HEK293 (cell line): ENCODE results near the gene SMPDL3A.
"Not testable (repeated sequence)": the region's sequence is repeated elsewhere in the genome, so short reads cannot be mapped to it uniquely, and the experiment has no call there.

Experiments
- CTCF ChIA-PET: fragments of 350-600 bp; formaldehyde crosslinking; extraction: SDS; loops from one replicate; lab custom pipeline; 2021; ENCODE audit warnings: antibody characterized with exemption; lab: Yijun Ruan, JAX
- POLR2A ChIA-PET: fragments of 300-600 bp; formaldehyde crosslinking; extraction: SDS; loops from one replicate; lab custom pipeline; 2020; ENCODE audit warnings: antibody characterized with exemption, inconsistent platforms; lab: Yijun Ruan, JAX
- H3K27ac ChIP-seq: fragments of 200-500 bp; sonication (Bioruptor generic); 2 replicates; pipeline ENCODE4 v1.5.1; 2014; ENCODE audit warnings: low read depth, low read length, control low read depth, inconsistent platforms; ENCODE audit errors: extremely low read depth
- H3K36me3 ChIP-seq, 2 experiments: fragments of 200-500 bp in 1 of 2; sonication (Bioruptor generic) in 1 of 2; 1 replicate in 1 of 2; 2 replicates in 1 of 2; pipeline ENCODE4 v1.5.1; 2014 to 2017; ENCODE audit warnings: inconsistent platforms in 2 of 2, low read length in 2 of 2; ENCODE audit not compliant: control insufficient read depth in 2 of 2, insufficient read depth in 1 of 2
- H3K4me1 ChIP-seq: fragments of 200-500 bp; sonication (Bioruptor generic); 2 replicates; pipeline ENCODE4 v1.5.1; 2014; ENCODE audit warnings: mild to moderate bottlenecking, low read length, inconsistent platforms; ENCODE audit not compliant: control insufficient read depth, insufficient read depth
- H3K4me3 ChIP-seq: 2 replicates; pipeline ENCODE4 v1.5.1; 2011; ENCODE audit warnings: low read depth, mild to moderate bottlenecking, control low read depth, low read length, moderate library complexity
- H3K9me3 ChIP-seq: fragments of 200-500 bp; sonication (Bioruptor generic); 2 replicates; pipeline ENCODE4 v1.5.1; 2014; ENCODE audit warnings: low read depth, low read length, inconsistent platforms; ENCODE audit not compliant: control insufficient read depth, insufficient read depth
- BCL11A ChIP-seq: fragments of 450-650 bp; formaldehyde crosslinking; IDR thresholded peaks from 2 replicates; pipeline ENCODE4 v1.5.1; 2016; ENCODE audit warnings: low read depth, missing biosample characterization, missing genetic modification characterization
- BCL11B ChIP-seq: fragments of 450-650 bp; formaldehyde crosslinking; IDR thresholded peaks from 2 replicates; pipeline ENCODE4 v1.5.1; 2016; ENCODE audit warnings: low read depth, missing biosample characterization, missing genetic modification characterization
- SCRT2 ChIP-seq: fragments of 450-650 bp; formaldehyde crosslinking; IDR thresholded peaks from 2 replicates; pipeline ENCODE4 v1.5.1; 2016; ENCODE audit warnings: missing biosample characterization, missing genetic modification characterization
- ZBTB1 ChIP-seq: fragments of 450-650 bp; formaldehyde crosslinking; IDR thresholded peaks from 2 replicates; pipeline ENCODE4 v1.5.1; 2016; ENCODE audit warnings: missing biosample characterization, missing genetic modification characterization
- ZBTB49 ChIP-seq: fragments of 450-650 bp; formaldehyde crosslinking; IDR thresholded peaks from 2 replicates; pipeline ENCODE4 v1.5.1; 2016; ENCODE audit warnings: missing biosample characterization, missing genetic modification characterization, low read depth
- ZNF157 ChIP-seq: fragments of 450-650 bp; formaldehyde crosslinking; IDR thresholded peaks from 2 replicates; pipeline ENCODE4 v1.5.1; 2016; ENCODE audit warnings: missing biosample characterization, missing genetic modification characterization
- ZNF16 ChIP-seq: fragments of 450-650 bp; formaldehyde crosslinking; IDR thresholded peaks from 2 replicates; pipeline ENCODE4 v1.5.1; 2016; ENCODE audit warnings: low read depth, missing biosample characterization, missing genetic modification characterization
- ZNF175 ChIP-seq: fragments of 450-650 bp; formaldehyde crosslinking; IDR thresholded peaks from 2 replicates; pipeline ENCODE4 v1.5.1; 2016; ENCODE audit warnings: missing biosample characterization, missing genetic modification characterization
- ZNF19 ChIP-seq: fragments of 450-650 bp; formaldehyde crosslinking; IDR thresholded peaks from 2 replicates; pipeline ENCODE4; 2016; ENCODE audit warnings: missing biosample characterization, missing genetic modification characterization, low read depth
- ZNF335 ChIP-seq: fragments of 450-650 bp; formaldehyde crosslinking; conservative IDR thresholded peaks from 2 replicates; pipeline ENCODE4 v1.5.1; 2016; ENCODE audit warnings: missing biosample characterization, missing genetic modification characterization
- ZNF37A ChIP-seq: fragments of 450-650 bp; IDR thresholded peaks from 2 replicates; pipeline ENCODE4 v1.5.1; 2018; ENCODE audit warnings: missing biosample characterization, missing genetic modification characterization
- ZNF416 ChIP-seq: fragments of 450-650 bp; formaldehyde crosslinking; IDR thresholded peaks from 2 replicates; pipeline ENCODE4 v1.5.1; 2016; ENCODE audit warnings: missing biosample characterization, missing genetic modification characterization
- ZNF433 ChIP-seq: fragments of 450-650 bp; formaldehyde crosslinking; IDR thresholded peaks from 2 replicates; pipeline ENCODE4 v1.5.1; 2016; ENCODE audit warnings: missing biosample characterization, missing genetic modification characterization, low read depth
- ZNF529 ChIP-seq: fragments of 450-650 bp; formaldehyde crosslinking; IDR thresholded peaks from 2 replicates; pipeline ENCODE4 v1.5.1; 2017; ENCODE audit warnings: missing genetic modification characterization, missing biosample characterization; ENCODE audit not compliant: insufficient replicate concordance
- ZNF660 ChIP-seq: fragments of 450-650 bp; IDR thresholded peaks from 2 replicates; pipeline ENCODE4 v1.5.1; 2018; ENCODE audit warnings: missing biosample characterization, mild to moderate bottlenecking, missing genetic modification characterization
- ZNF701 ChIP-seq: fragments of 450-650 bp; formaldehyde crosslinking; IDR thresholded peaks from 2 replicates; pipeline ENCODE4 v1.5.1; 2016; ENCODE audit warnings: missing biosample characterization, missing genetic modification characterization
- ZXDB ChIP-seq: fragments of 450-650 bp; formaldehyde crosslinking; IDR thresholded peaks from 2 replicates; pipeline ENCODE4 v1.5.1; 2016; ENCODE audit warnings: missing biosample characterization, missing genetic modification characterization
- TF ChIP-seq, protein P1 (sequence below): fragments of 450-650 bp; formaldehyde crosslinking; optimal IDR thresholded peaks from 2 replicates; pipeline ENCODE3; 2016; ENCODE audit warnings: missing biosample characterization, mild to moderate bottlenecking, missing genetic modification characterization
- TF ChIP-seq, protein P2 (sequence below): fragments of 450-650 bp; formaldehyde crosslinking; IDR thresholded peaks from 2 replicates; pipeline ENCODE4 v1.5.1; 2016; ENCODE audit warnings: missing biosample characterization, missing genetic modification characterization

SMPDL3A gene

DNA sequence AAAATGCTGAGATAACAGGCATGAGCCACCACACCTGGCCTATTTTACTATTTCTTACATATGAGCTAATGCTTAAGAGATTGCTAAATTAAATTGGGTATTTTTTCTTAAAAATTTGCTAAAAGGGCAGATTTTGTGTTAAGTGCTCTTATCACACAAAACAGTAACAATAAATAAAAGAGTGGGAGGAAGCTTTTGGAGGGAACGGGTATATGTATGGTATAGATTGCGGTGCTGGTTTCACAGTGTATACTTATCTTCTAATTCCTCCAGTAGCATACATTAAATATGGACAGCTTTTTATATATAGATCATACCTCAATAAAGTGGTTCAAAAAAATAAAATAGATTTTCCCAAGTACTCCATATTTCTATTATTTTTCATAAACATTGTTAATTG is 49.0 kb upstream of the SMPDL3A start:
- Histone ChIP-seq H3K4me1 (no peaks in the 10 kb centered on the region), H3K36me3 (no peaks in the 10 kb centered on the region), H3K9me3 (no peaks in the 10 kb centered on the region), H3K4me3 (no peak overlapping the region), H3K27ac (no peak overlapping the region)
- ChIA-PET POLR2A (no interaction called here), CTCF (interaction anchor here (0.6 to 6.4 kb wide), 4 partner anchors 9 to 640 kb away, joined by 3 to 44 read pairs (median 12); no protein-coding TSS in a partner anchor)
- TF ChIP-seq ZNF701 (tag by site-specific recombination) (no peak), ZBTB1 (tag by site-specific recombination) (no peak), ZNF175 (no peak), ZNF433 (tag by site-specific recombination) (no peak), ZNF335 (tag by site-specific recombination) (no peak), ZBTB49 (tag by site-specific recombination) (no peak), SCRT2 (no peak), BCL11B (tag by site-specific recombination) (no peak), ZNF19 (tag by site-specific recombination) (no peak), ZNF16 (tag by site-specific recombination) (no peak), ZNF416 (tag by site-specific recombination) (no peak)
- TF ChIP-seq, protein P1, sequence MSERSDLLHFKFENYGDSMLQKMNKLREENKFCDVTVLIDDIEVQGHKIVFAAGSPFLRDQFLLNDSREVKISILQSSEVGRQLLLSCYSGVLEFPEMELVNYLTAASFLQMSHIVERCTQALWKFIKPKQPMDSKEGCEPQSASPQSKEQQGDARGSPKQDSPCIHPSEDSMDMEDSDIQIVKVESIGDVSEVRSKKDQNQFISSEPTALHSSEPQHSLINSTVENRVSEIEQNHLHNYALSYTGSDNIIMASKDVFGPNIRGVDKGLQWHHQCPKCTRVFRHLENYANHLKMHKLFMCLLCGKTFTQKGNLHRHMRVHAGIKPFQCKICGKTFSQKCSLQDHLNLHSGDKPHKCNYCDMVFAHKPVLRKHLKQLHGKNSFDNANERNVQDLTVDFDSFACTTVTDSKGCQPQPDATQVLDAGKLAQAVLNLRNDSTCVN (tag by site-specific recombination): no peak
- TF ChIP-seq, protein P2, sequence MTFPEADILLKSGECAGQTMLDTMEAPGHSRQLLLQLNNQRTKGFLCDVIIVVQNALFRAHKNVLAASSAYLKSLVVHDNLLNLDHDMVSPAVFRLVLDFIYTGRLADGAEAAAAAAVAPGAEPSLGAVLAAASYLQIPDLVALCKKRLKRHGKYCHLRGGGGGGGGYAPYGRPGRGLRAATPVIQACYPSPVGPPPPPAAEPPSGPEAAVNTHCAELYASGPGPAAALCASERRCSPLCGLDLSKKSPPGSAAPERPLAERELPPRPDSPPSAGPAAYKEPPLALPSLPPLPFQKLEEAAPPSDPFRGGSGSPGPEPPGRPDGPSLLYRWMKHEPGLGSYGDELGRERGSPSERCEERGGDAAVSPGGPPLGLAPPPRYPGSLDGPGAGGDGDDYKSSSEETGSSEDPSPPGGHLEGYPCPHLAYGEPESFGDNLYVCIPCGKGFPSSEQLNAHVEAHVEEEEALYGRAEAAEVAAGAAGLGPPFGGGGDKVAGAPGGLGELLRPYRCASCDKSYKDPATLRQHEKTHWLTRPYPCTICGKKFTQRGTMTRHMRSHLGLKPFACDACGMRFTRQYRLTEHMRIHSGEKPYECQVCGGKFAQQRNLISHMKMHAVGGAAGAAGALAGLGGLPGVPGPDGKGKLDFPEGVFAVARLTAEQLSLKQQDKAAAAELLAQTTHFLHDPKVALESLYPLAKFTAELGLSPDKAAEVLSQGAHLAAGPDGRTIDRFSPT: no peak

- no peak overlapping the region for H3K27ac ChIP-seq
- ChIA-PET POLR2A (no interaction called here), CTCF (interaction anchor here (0.6 to 6.4 kb wide), 3 partner anchors 10 to 1208 kb away, joined by 3 to 44 read pairs (median 21); no protein-coding TSS in a partner anchor)
- H3K9me3 ChIP-seq: no peaks in the 10 kb centered on the region
- H3K36me3 ChIP-seq: no peaks in the 10 kb centered on the region
- H3K4me1 ChIP-seq: no peaks in the 10 kb centered on the region
- H3K4me3 ChIP-seq: no peak overlapping the region
- TF ChIP-seq ZNF157 (tag by site-specific recombination) (no peak), ZNF660 (no peak), ZXDB (tag by site-specific recombination) (no peak), BCL11B (tag by site-specific recombination) (no peak), ZNF529 (tag by site-specific recombination) (no peak), ZNF37A (tag by site-specific recombination) (no peak), BCL11A (tag by site-specific recombination) (no peak)
These were observed 48.1 kb upstream of the SMPDL3A start for GRCh38 chr6:122740936-122741335.

GRCh38 chr6:122744247-122744646 is 44.8 kb upstream of the SMPDL3A start:
- H3K36me3 ChIP-seq, H3K9me3 ChIP-seq, H3K27ac ChIP-seq, H3K4me1 ChIP-seq, POLR2A ChIA-PET, H3K4me3 ChIP-seq: not testable (repeated sequence)
- CTCF ChIA-PET: interaction anchor here (0.6 to 3.3 kb wide), 8 partner anchors 13 to 459 kb away, joined by 3 to 31 read pairs (median 4); no protein-coding TSS in a partner anchor

- H3K9me3 ChIP-seq, H3K4me3 ChIP-seq, H3K27ac ChIP-seq, POLR2A ChIA-PET, H3K4me1 ChIP-seq, H3K36me3 ChIP-seq: not testable (repeated sequence)
- CTCF ChIA-PET: interaction anchor here (0.8 to 3.3 kb wide), 4 partner anchors 14 to 94 kb away, joined by 3 to 31 read pairs (median 5); no protein-coding TSS in a partner anchor
These were observed 44.2 kb upstream of the SMPDL3A start for GRCh38 chr6:122744856-122745255.
